T follicular helper cell (primary cell): ENCODE results near the gene THBS3.
"Not testable (repeated sequence)": the region's sequence is repeated elsewhere in the genome, so short reads cannot be mapped to it uniquely, and the experiment has no call there.

Experiments used
- DNase-seq: peaks from one replicate; pipeline ENCODE4 v3.0.0-alpha.2; 2020; ENCODE audit warnings: low read depth
- total RNA-seq, 2 experiments: gene quantifications; one replicate each; lab custom pipeline; 2026; lab: John Stamatoyannopoulos, UW

The THBS3 gene
- total RNA-seq = 5.0 to 31.5 reads per million in 2 experiments

DNA sequence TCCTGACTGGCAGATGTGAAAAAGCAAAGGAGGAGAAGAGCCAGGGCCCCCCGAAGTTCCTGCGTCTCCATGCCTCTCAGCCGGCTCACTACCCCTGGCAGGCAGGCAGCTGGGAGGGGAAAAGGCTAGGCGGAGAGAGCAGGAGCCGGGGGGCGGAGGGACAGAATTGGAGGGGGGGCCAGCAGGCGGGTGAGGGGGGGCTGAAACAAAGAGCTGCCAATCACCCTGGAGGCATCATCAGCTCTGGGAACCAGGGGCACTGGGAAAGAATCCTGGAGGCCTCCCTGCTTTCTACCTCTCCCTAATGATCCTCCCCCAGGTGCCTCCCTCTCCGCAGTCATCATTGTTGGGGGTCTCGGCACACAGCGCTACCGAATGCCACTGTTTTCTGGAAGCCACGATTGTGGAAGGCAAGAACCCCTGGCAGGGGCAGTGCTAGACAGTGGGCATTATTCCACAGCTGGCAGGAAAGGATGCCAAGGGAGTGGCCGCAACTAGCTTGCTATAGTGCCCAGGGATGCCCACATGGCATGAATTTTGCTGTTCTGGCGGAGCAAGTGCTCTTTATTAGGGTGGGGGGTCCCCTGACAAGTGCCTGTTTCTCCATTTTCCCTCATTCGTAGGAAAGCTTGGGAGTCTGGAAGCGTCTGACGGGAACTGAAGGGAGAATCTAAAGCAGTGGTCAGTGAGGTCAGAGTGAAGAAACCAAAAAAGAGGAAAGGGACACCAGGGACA is at the start of gene THBS3:
Gene THBS3 (minus strand): TSS at position 92 of the 735 bp plus-strand sequence. CDS start 21 bp downstream, at position 71.
- no peak for DNase-seq

DNA sequence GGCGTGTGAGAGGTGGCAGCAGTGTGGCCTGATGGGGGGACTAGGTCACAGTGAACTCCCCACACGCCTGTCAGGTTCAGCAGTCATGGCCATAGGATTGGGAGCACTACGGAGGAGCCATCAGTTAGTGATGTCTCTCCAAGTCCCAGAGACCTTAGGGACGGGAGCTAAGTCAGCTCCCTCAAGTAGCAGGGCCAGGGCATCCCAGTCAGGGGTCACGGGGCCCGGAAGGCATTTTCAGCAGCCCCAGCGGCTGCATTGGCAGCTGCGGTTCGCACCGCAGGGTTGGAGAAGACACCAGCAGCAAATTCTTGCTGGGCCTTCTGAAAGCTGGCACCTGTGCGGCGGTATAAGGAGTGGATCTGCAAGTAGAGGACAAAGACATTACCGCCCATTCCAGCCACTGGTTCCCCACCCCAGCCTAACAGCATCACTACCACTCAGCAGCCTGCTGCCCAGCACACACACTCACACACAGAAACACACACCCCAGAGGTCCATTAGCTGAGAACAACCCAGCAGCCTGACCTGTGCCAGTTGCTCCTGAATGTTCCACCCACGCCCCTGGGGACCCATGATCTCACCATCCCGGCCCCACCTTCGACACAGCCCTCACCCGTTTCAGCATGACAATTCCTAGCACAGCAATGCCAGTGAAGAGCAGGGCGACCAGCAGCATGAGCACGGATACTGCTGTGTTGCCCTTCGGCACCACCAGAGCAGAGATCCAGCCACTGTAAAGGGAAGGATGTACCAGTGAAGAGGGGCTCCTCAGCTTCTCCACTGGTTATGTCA is 48.6 kb upstream of the THBS3 start:
- DNase-seq = no peak

DNA sequence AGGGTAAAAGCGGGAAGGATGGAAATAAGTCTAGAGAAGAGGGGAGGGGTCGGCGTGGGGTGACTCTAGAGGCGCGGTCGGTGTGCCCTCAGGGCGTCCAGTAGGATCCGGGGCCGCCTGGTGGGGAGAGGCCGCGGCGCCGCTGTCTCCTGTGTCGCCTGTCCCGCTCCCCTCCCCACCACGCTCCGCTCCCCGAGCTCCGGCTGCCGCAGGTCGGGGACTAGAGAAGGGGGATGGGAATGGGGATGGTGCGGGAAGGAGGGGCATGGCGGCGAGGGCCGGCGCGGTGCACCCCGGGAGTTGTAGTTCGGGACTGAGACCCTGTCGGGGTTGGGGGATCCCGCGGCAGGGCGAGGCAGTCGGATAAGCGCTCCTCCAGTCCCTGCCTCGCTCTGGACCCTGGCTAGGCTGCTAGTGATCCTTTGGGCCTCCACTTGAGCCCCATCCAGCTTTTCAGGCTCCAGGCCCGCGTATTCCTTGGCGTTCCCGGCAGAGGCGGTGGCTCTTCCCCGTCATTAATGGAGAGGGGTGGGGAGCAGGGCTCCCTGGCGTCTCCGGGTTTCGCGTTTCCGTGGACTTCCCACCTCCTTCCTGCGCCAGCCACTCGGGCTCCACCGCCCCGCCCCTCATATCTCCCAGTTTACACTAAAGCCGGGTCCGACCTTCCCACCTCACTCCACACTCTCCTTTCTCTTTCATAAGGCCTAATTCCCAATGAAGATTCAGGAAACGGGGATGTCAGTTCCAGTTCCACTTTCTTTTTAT is 47.7 kb upstream of the THBS3 start, which contains the start of gene ENTREP3:
Gene ENTREP3 (minus strand): TSS at position 241 of the 765 bp plus-strand sequence. CDS start 606 bp downstream, outside the sequence.
- peak; percentile 70 for DNase-seq

DNA sequence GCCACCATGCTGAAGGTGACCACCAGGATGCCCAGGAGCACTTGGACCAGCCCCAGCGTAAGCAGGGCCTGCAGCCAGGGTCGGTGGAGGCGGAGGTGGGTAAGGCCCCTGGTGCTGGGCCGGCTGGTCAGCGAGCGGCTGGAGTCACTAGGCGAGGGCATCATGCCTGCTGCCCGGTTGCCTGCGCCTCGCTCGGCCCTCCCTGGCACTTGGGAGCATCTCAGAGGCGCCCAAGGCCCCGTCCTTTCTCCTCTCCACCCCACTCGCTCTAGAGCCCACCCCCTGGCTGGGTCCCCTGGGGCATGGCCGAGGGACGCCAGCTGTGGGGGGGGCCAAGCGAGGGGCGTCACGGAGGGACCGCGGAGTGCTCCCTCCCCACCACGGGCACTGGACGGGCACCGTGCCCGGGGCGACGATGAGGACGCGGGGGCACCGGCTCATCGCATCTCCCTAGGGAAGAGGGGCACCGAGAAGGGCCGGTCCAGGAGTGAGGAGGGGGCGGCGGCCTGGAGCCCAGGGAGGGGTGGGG is 47.1 kb upstream of the THBS3 start:
- no peak for DNase-seq

DNA sequence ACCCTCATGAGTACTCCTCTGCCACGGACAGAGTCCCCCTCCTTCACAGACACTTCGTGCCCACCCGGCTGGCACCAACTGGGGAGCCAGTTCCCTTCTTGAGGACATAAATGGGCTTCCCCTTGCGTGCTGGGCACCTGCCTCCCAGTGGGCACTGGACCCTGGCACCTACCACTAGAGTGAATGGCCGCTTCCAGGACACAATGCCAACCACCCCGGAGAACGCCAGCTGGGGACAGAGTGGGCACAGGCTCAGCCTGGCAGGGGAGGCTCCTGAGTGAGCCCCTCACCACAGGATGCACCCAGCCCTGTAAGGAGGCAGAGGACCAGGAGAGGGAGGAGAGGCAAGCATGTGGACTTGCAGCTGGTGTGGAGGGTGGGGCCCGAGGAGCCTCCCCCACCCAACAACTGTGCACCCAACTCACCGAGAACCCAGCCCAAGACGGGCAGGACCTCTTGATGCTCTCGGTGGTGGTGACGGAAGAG is 46.6 kb upstream of the THBS3 start:
- no peak for DNase-seq

DNA sequence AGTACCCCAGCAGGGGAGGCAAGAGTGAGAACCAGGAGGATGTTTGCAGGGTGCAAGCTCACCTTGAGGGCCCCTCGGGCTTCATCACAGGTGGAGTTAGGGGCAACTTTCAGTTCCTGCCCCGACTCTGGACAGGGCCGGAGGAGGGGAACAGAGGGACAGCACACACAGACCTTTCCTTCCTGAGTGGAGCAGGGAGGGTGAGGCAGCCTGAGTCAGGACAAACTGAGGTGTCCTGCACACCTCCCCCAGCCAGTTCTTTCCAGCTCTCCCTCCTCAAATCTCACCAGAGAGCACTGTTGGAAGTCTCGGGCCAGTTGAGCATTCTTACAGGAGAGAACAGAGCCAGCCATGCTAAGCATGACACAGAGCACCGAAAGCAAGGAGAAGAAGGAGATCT is 46.1 kb upstream of the THBS3 start:
- DNase-seq = no peak

DNA sequence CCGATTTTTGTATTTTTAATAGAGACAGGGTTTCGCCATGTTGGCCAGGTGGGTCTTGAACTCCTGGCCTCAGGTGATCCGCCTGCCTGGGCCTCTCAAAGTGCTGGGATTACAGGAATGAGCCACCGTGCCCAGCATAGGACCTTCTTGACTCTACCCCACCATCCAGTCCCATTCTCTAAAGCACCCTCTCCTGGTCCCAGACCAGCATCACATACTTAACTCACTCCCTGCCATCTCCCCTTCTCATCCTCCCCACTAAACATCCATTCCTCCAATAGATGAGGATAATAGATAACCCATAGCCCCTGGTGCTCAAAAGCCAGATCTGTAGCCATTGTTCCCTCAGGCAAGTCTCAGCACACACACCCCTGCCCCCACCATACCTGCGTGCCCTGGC is 45.5 kb upstream of the THBS3 start:
- DNase-seq = no peak

DNA sequence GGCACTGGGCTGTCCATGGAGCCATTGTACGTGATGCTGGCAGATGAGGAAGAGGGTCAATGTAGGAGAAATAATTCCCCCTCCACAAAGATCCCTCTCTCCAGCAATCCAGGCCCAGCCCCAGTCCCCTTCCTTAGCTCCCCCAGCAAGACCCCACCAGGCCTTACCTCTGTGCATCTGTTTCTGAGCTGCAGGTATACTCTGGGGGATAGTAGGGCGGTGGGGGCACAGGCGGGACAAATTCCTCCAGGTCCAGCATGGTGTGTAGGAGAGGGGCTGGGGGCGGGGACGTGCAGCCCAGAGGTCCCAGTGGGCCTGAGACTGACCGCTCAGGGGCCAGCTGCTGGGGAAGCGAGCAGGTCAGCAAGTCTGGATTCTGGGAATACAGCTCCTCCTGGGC is 43.9 kb upstream of the THBS3 start:
- DNase-seq = no peak

DNA sequence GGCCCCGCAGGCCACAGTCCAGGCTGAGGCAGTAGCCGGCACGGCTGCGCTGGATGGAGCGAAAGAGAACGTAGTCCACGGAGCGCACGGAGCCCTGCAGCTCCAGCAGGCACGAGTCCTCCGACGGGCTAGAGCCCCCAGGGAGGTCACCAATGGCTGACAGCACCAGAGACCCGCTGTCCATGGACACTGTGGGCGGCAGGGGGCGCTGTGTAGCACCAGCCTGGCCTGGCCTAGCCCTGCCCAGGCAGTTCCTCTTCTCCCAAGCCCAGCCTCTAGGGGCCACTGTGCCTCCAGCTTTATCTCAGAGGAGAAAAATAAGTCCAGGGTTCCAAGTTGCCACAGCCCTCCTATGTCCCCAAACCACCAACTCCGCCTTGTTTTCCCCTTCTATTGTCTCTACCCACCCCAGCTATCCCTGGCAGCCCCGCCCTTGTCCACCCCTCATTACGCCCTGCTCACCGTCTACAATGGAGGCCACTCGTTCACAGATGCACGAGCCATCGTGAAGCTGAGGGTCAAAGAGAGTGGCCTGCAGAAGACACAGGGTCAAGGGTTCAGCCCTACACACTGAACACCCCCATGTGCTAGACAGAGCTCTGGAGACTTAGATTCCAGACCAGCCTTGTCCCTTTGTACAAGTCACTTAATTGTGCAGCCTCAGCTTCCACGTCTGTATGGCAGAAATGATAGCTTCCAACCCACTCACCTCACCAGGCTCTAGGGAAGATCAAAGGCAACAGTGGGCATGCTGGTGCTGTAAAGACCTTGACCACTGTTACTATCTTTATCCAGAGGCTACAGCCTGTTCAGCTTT is 43.1 kb upstream of the THBS3 start:
- DNase-seq = peak; percentile 94

DNA sequence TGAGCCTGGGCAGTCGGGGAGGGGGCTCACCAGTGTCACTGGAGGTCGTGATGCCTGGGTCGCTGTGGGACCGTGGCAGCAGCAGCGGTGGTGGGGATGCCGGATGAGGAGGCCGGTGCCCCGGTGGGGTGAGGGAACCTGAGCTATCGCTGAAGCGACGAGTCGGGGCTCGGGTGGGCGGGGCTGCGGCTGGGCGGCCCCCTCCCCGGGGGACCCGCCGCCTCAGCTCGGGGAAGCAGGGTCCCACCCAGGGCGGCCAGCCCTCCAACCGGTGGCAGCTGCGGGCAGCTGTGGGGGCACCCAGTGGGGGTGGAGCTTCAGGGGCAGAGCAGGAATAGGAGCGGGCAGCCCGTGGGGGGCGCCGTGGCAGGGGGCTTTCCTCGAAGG is 42.5 kb upstream of the THBS3 start:
- no peak for DNase-seq

DNA sequence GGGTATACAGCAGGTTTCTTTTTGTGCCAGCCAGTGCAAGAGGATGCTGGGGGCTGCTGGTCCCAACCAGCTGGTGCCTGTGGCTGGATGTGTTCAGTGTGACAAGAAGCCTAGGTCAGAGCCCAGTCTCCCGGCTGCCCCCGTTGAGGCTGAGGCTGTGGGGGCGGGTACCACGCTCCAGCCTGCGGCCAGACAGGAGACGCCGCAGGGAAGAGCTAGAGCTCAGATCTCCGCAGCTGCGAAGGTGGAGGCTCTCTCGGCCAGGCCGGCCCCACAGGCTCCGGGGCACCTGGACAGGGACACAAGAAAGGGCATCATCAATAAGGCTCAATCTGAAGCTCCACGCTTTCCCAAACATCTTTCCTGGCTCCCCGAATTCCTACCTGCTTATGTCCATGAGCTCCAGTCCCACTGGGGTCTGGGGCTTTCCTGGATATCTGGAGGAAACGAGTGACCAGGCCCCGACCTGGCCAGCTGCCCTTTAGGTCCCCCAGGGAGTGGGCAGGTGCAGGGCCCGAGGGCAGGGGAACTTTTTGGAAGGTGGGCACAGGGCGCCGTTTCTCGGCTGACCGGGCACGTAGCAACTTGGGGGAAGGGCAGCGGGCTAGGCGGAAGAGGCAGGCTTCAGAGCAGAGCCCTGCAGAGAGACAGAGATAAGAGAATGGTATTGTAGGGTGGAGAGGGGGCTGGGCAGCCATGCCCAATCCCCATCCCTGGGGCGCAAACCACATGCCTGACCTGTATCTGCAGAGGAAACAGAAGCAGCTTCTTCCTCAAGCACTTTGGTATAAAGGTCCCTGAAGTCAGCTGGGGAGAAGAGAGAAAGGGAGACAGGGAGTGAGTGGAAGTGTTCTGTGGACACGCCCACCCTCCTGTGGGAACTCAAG is 40.2 kb upstream of the THBS3 start:
- no peak for DNase-seq

DNA sequence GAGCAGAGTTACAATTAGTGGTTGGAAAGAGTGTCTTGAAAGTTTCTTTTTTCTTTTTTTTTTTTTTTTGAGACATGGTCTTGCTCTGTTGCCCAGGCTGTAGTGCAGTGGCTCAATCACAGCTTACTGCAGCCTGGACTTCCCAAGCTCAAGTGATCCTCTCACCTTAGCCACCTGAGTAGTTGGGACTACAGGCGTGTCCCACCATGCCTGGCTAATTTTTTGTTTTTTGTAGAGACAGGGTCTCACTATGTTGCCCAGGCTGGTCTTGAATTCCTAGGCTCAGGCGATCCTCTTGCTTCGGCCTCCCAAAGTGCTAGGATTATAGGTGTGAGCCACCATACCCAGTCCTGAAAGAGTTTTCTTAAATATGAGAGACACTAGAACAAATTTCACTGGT is 39.1 kb upstream of the THBS3 start:
- DNase-seq = not testable (repeated sequence)

DNA sequence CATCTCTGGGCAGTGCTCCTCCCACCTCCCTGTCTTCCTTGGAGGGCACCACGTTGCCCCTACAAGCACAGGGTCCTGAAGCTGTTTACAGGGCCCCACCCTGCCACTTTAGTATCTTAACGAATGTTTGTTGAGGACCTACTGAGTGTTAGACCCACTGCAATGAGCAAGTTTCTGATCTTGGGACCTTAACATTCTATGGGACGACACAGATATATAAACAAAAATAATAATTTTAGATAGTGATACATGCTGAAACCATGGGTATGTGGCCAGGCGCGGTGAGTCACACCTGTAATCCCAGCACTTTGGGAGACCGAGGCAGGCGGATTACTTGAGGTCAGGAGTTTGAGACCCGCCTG is 37.4 kb upstream of the THBS3 start:
- DNase-seq = no peak

DNA sequence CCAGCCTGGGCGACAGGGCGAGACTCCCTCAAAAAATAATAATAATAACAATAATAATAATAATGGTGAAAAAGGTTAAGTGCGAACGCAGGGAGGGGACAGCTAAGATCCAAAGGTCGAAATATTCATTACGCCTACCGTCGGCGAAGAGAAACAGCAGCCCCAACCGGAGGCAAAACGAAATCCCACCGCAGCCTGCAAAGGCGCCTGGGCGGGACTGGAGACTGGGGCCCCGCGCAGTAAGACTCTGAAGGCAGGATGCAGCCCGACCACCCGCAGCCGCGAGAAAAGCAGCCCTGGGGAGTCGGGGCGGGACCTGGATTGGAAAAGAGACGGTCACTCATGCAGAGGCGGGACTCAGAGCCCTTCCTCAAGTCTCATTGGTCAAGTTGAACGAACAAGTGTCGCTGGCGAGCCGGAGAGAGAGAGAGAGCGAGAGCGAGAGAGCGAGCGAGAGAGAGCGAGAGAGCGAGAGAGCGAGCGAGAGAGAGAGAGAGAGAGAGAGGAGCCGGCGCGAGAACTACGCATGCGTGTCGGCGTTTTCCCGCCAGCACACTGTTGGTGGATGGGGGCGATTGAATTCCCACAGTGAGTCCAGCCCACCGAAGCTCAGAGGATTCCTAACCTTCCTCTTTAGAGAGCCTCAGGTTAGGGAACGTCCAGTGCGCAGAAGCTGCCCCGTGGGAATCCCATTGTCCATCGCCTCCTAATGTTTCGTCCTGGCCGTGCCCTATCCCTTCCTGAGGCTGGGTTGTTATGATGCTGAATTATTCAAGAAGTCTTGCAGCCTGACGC is 36.9 kb upstream of the THBS3 start:
- peak; percentile 86 for DNase-seq

DNA sequence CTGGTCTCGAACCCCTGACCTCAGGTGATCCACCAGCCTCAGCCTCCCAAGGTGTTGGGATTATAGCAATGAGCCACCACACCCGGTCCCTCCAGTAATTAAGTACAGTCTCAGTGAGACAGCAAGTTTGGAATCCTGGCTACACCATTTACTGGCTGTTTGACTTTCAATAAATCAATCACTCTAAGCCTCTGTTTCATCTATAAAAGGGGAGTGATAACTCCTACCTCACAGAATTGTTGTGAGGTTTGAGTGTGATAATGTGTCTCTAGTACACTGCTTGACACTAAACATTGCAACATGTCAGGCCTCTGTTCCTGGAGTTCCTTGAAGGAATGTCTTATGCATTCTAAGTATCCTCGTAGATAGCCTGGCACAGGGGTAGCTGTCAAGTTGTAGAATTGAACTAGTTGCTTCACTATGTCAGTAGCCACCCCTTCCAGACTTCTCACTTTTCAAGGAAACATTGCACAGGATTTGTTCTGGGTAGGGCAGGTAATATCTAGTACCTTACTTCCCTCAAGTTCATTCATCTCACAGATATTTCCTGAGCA is 35.2 kb upstream of the THBS3 start:
- no peak for DNase-seq

DNA sequence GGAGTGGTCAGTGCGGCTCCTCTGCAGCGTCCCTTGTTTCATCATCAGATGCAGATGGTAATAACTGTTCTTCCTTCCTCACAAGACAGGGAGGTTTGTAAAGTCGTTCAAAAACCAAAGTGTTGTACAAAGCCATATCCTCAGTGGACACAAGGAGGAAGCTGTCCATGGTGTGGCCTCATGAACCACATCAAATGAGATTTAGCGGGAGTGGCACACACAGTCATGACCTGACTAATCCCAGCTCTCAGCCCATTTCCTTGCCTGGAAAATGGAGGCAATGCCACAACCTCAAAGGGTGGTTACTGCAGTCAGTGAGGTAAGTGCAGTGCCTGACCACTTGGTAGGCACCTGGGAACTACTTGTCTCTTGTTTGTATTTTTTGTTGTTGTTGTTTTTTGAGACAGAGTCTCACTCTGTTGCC is 34.2 kb upstream of the THBS3 start:
- DNase-seq = no peak

DNA sequence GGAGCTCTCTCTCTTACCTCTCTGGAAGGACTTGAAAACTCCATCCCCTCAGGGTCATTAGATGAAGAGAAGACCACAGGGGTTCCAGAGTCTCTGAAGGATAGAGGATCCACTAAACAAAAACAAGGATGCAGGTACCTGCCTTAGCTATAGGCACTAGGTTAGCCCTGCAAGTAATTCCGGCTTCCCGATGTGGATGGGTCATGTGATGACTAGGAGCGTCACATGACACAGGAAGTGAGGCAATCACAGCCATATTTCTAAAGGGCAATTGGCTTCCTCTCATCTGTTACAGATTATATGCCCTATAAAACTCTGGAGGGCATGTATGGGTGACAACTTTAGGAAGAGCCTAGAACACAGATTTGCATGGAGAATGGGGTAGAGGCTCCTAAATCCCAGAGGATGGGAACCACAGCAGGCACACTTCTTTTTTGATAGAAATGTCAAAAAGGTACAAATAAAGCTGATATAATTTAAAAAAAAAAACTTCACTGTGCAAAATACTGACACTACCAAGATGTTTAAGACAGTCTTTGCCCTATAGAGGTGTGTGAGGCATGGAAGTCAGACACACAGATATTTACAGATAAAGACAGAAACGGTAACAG is 33.5 kb upstream of the THBS3 start:
- DNase-seq = peak; percentile 63

DNA sequence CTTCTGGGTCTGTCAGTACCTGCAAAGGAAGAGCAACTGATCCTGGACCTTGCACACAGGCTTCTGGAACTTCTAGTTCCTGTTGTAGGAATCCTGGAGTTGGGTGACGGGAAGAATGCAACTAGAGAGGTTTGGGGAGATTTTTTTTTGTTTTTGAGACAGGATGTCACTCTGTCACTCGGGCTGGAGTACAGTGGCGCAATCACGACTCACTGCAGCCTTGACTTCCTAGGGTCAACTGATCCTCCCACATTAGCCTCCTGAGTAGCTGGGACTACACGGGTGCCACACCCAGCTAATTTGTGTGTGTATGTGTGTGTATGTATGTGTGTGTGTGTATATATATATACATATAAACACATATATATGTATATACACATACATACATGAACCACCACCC is 28.8 kb upstream of the THBS3 start:
- no peak for DNase-seq

DNA sequence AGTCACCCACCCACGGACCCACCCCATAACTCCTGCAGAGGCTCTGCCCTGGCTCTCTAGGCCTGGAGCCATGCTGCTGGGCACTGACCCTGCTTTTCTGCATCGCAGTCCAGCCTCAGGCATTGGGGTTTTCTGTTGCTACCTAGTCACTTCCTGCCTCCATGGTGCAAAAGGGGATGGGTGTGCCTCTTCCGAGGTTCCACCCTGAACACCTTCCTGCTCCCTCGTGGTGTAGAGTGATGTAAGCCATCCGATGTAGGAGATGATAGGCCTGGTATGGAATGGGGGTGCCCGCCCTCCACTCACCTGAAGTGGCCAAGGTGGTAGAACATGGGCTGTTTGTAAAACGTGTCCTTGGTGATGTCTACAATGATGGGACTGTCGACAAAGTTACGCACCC is 27.7 kb upstream of the THBS3 start:
- DNase-seq = not testable (repeated sequence)
